HCEC 1CT (cell line): Measurements from ENCODE around the gene SULT4A1.
A peak's percentile ranks its signal among the peaks of the same experiment; 100 is the strongest.

Experiments
- DNase-seq: peaks from one replicate; pipeline ENCODE4 v3.0.0-alpha.2; 2017

Gene SULT4A1

DNA sequence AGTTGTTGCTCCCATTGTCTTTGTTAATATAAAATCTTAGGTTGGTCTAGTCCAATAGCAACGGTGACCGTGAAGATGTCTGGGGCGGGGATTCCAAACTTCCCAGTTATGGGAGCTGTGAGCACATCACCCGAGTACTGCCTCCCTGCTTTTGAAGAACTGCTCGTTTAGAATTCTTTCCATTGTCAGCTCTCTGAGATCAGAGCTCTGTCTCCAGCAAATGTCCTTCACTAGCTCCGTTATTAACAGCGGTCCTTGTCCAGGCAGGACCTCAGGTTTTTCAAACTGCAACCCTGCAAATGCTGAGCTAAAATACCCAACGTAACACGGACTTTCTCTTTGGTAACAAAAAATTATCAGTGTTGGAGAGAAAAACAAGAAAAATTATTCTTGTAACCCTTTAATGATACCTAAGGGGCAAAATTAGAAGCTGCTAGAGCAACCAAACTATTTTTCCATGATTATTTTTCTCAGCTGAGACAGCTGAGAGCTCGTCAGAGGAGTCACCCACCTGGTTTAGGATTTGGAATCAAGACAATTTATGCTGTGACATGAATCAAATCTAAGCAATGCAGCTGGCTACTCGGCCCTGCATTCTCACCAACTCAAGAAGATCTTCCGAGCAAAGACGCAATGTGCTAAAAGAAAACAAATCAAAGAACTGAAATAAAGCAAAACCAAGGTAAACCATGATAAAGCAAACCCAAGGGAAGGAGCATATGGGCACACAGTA, 35.1 kb downstream of the SULT4A1 start:
- DNase-seq: no peak

- peak; percentile 45 for DNase-seq
Measured at GRCh38 chr22:43826142-43827002, 35.9 kb downstream of the SULT4A1 start.

GRCh38 chr22:43825651-43826050, 36.7 kb downstream of the SULT4A1 start:
- no peak for DNase-seq

- DNase-seq: no peak
Measured at GRCh38 chr22:43824724-43825420, 37.4 kb downstream of the SULT4A1 start.

DNA sequence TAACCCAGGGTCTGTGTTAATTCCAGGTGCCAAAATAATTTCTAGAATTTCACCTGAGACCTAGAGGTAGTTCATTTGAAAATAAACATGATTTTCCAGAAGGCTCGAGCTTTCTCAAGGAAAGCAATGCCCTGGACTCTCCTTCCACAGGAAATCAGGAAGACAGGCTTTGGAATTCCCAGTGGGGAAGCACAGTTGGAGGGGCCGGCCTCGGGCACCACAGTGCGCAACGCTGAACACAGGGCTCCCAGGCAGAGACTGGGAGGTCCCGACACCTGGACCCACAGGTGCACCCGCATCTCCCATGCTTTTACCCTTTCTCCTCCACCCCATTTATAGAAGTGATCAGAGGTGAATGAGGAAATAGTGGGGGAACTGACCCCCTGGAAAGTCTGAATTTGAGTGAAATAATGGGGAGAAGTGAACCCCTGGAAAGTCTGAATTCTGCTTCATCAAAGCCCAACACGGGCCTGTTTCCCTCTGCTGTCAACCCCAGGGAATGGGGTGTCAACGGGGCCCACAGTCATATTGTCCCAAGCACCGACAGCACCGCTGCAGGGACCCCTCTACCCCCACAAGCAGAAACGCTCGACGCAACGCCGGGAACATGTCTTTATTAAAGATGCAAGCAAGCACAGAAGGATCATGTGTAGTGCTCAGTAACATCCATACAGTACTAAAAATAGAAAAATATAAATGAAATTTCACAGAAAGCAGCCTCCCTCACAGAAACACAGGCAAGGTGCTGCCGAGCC, 38.2 kb downstream of the SULT4A1 start:
- DNase-seq: no peak

- no peak for DNase-seq
Measured at GRCh38 chr22:43823353-43823908, 38.9 kb downstream of the SULT4A1 start.

- DNase-seq: no peak
Measured at GRCh38 chr22:43821606-43822425, 40.5 kb downstream of the SULT4A1 start.

GRCh38 chr22:43820651-43821305, 41.5 kb downstream of the SULT4A1 start:
- no peak for DNase-seq

DNA sequence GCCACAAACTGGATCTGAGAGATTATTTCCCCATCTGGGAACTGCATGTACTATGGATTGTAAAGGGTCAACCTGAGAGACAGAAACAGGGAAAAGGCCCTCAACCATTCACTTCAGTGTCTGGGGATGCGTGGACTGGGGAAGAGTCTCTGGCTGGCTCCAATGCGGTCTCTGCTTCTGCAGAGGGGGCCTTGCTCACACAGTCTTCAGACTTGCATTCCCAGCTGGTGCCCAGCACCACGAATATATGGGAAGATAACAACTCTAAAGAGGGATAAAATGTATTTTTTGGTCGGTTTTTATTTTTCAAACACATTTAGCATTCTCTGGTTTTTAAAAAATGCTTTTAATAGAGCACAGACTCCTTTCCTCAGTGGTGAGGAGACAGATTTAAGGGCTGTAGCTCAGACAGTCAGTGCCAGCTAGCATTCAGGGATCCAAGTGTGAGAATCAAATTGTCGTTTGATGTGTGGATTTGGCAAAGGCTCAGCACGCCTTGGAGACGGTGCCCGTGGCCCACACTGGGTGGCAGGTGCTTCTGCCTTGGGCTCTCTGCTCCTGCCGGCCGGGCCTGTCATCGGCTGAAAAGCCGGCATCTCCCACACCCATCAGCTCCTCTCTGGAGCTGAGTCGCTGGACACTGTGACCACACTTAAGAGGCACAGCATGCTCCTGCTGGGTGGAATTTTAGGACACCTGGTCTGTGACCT, 42.2 kb downstream of the SULT4A1 start:
- DNase-seq: no peak

DNA sequence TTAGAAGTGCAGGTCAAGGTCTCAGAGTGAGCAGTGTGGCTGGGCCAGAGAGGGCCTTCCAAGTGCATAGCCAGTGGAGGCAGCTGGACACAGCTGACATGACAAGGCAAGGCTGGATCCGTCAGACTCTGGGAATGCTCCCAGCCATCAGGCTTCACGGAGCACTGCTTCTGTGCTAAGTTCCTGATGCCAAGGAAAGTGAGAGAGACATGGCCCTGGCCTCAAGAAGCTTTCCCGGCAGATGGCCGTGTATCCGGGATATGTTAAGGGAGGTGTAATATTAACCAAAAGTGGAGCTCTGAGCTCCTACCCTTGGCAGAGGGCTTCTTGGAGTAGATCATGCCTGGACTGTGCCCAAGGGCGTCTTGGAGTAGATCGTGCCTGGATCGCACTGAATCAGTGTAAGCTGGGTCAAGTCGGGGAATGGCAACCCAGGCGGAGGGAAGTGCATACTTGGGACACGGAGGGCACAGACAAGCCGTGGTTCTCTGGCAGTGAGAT, 42.8 kb downstream of the SULT4A1 start:
- DNase-seq: no peak

DNA sequence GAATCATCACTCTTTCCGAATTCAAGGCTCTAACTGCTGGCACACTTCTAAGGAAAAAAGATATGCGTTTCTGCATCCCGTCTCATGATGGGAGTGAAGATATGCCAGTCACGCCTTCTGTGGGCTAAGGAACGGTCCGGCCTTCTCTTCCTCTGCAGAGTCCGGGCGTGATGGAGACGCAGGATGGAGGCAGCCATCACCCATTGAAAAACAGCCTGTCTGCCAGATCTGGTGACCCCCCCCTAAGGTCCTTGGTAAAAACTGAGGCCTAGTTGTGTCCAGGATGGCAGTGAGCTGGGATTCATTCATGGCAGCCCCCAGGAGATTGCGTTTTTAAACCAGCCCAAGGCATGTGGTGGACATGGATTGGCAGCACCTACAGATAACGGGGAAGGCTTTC, 43.3 kb downstream of the SULT4A1 start:
- no peak for DNase-seq

- no peak for DNase-seq
Measured at GRCh38 chr22:43817402-43817801, 44.9 kb downstream of the SULT4A1 start.

GRCh38 chr22:43814264-43814663, 48.0 kb downstream of the SULT4A1 start:
- DNase-seq: no peak

GRCh38 chr22:43812890-43813289, 49.4 kb downstream of the SULT4A1 start:
- no peak for DNase-seq

GRCh38 chr22:43812149-43812842, 50.0 kb downstream of the SULT4A1 start, which contains the start of gene EFCAB6:
EFCAB6 (minus strand) TSS chr22:43812305; CDS start chr22:43782318, 29,987 bp downstream.
- DNase-seq: peak; percentile 89

- DNase-seq: no peak
Measured at GRCh38 chr22:43811777-43812148, 50.5 kb downstream of the SULT4A1 start.

- DNase-seq: no peak
Measured at GRCh38 chr22:43802897-43803495, 59.3 kb downstream of the SULT4A1 start.

GRCh38 chr22:43800970-43801369, 61.3 kb downstream of the SULT4A1 start:
- no peak for DNase-seq

DNA sequence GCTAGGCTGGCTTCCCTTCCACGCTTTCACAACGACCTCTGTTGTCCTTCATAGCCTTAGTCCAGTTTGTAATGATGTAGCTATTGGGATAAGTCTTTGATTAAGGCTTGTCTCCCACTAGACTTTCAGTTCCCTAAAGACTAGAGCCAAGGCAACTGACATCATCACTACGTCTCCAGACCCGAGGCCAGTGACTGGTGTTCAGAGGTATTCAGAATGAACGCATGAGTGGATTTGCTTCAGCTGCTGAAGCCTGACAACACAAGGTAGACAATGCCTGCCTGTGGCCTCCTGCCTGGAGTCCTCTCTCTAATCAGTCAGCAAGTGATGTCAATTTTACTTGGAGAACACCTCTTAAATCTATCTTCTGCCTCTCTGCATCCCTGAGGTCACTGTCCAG, 63.8 kb downstream of the SULT4A1 start:
- no peak for DNase-seq
